ENCODE results near the gene YJU2. TPM values are rescaled to one million over a fixed set of nuclear protein-coding genes. Genes with fewer than 3 reads are reported as not detected.

YJU2 gene
- total and polyA plus RNA-seq, 2 experiments from 2014 or later: 28.8 to 33.4 TPM

GRCh38 chr19:4288091-4288777 is 41.4 kb downstream of the YJU2 start:
- Histone ChIP-seq H3K4me3 (no peak overlapping the region), H3K79me2 (replicated peaks; ENCODE audit: insufficient read depth) (no peaks in the 10 kb centered on the region), H3F3A (replicated peaks; ENCODE audit: low read depth) (no peaks in the 10 kb centered on the region), H3K36me3 (ENCODE audit: insufficient read depth) (no peaks in the 10 kb centered on the region), H3K9me2 (ENCODE audit: insufficient read depth) (no peaks in the 10 kb centered on the region), H3K27me3 (ENCODE audit: insufficient read depth) (no peaks in the 10 kb centered on the region), H3K27ac (ENCODE audit: low read depth) (no peak overlapping the region), H3K4me2 (no peak overlapping the region), H2AFZ (no peak overlapping the region), H4K20me1 (replicated peaks; ENCODE audit: insufficient read depth) (no peaks in the 10 kb centered on the region), H3K4me1 (ENCODE audit: insufficient read depth) (no peaks in the 10 kb centered on the region)
- no peak overlapping the region for H3K4me3 Mint-ChIP-seq
- TF ChIP-seq JUNB (IDR thresholded peaks at IDR 0.05; ENCODE audit: unreplicated experiment) (no peak), EZH2phosphoT487 (IDR thresholded peaks at IDR 0.05; ENCODE audit: unreplicated experiment) (no peak), CREB1 (CRISPR knock-in tag; IDR thresholded peaks at IDR 0.05; ENCODE audit: low read depth) (no peak), NANOG (IDR thresholded peaks at IDR 0.05; ENCODE audit: borderline replicate concordance) (no peak), STAT1 (IDR thresholded peaks at IDR 0.05; ENCODE audit: unreplicated experiment) (no peak), EZH2 (IDR thresholded peaks at IDR 0.05; ENCODE audit: low read depth, unreplicated experiment) (no peak), POLR2AphosphoS5 (IDR thresholded peaks at IDR 0.05; ENCODE audit: low read depth) (no peak), ZNF331 (CRISPR knock-in tag; IDR thresholded peaks at IDR 0.05; ENCODE audit: low read depth) (no peak), ZNF114 (CRISPR knock-in tag; IDR thresholded peaks at IDR 0.05) (no peak), ZNF462 (CRISPR knock-in tag; IDR thresholded peaks at IDR 0.05) (no peak), CTCF (conservative IDR thresholded peaks at IDR 0.05; ENCODE audit: low read depth in 2 of 2) (no peak), REST (IDR thresholded peaks at IDR 0.05; ENCODE audit: unreplicated experiment) (no peak), ETS1 (IDR thresholded peaks at IDR 0.05) (no peak)
- no peak overlapping the region for H3K27ac Mint-ChIP-seq
- H3K27me3 Mint-ChIP-seq (ENCODE audit: insufficient read depth, low read depth, poor library complexity): peaks cover 3% of the 10 kb centered on the region
- ATAC-seq (peak; percentile 16), DNase-seq (ENCODE audit: low spot score) (peak; percentile 59)
- no peaks in the 10 kb centered on the region for H3K36me3 Mint-ChIP-seq (ENCODE audit: low read depth)
- H3K9me3 Mint-ChIP-seq: no peaks in the 10 kb centered on the region
- H3K4me1 Mint-ChIP-seq: peaks cover 4% of the 10 kb centered on the region; the same call in 1 of the 3 replicates
